GM12874 (cell line): ENCODE measurements around the gene RASL11A.

Experiments used
- TF ChIP-seq, protein P1 (sequence below): IDR thresholded peaks from 2 replicates; pipeline ENCODE4 v1.5.1; 2011; ENCODE audit warnings: low read depth, mild to moderate bottlenecking, control low read depth, low read length, moderate library complexity; ENCODE audit not compliant: insufficient read depth

RASL11A gene

DNA sequence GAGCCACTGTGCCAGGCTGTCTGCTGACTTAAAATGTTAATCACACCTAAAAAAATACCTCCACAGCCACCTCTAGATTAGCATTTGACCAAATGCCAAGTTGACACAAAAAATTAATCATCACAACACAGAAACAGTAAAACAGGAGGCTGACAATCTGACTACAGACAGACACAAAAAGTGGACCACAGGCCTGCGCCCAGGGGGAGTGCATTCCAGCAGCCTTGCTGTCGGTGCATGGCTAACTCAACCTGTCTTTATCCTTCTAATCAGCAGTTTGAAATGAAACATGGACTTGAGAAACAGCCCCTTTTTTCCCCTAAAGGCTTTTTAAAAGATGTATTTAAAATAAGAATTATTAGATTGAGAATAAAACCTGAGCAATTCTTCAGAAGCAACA lies 34.0 kb downstream of the RASL11A start:
- TF ChIP-seq, protein P1, sequence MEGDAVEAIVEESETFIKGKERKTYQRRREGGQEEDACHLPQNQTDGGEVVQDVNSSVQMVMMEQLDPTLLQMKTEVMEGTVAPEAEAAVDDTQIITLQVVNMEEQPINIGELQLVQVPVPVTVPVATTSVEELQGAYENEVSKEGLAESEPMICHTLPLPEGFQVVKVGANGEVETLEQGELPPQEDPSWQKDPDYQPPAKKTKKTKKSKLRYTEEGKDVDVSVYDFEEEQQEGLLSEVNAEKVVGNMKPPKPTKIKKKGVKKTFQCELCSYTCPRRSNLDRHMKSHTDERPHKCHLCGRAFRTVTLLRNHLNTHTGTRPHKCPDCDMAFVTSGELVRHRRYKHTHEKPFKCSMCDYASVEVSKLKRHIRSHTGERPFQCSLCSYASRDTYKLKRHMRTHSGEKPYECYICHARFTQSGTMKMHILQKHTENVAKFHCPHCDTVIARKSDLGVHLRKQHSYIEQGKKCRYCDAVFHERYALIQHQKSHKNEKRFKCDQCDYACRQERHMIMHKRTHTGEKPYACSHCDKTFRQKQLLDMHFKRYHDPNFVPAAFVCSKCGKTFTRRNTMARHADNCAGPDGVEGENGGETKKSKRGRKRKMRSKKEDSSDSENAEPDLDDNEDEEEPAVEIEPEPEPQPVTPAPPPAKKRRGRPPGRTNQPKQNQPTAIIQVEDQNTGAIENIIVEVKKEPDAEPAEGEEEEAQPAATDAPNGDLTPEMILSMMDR = no peak

DNA sequence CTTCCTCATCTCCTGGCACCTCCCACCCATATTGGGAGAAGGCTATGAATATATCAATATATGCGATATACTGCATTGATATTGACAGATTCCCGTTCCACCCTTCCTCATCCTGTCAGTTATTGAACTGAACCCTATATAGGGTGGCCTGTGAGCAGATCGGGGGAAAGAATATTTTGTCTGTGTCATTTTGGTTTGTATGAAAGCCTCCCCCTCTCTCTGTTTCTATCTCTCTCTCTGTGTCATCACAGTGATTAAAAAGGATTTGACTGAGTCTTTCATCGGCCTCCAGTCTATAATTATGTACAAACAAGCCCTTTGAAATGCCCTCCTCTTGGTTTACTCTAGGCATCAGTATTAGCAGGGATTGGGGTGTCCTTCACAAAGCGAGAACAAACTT lies 35.7 kb downstream of the RASL11A start:
- TF ChIP-seq, protein P1 = no peak

- TF ChIP-seq, protein P1 = no peak
Observed at GRCh38 chr13:27308941-27309340, 38.3 kb downstream of the RASL11A start.

DNA sequence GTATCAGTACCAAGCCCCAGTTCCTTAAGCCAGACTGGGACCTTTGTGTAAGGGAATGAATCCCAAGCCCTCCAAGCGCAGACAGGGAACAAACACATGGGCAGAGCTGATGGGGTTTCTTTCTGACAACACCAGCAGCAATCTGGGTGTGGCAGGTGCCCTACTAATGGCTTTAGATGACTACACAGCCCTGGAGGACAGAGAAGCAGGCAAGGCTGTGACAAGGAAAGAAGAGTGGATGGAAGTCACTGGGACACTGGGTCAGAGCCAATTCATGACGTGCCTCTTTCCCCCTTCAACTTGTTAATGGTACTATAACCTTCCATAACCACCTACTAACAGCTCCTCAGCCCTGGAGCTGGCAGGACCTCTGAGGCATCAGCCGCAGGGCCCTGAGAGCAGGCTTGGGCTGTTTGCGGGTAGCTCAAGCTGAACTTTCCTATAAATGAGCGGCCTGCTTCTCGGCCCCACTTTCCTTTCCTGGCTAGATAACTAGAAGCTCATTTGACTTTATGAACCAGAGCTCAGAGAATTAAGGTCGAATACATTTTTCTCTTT lies 38.9 kb downstream of the RASL11A start:
- TF ChIP-seq, protein P1 = no peak

DNA sequence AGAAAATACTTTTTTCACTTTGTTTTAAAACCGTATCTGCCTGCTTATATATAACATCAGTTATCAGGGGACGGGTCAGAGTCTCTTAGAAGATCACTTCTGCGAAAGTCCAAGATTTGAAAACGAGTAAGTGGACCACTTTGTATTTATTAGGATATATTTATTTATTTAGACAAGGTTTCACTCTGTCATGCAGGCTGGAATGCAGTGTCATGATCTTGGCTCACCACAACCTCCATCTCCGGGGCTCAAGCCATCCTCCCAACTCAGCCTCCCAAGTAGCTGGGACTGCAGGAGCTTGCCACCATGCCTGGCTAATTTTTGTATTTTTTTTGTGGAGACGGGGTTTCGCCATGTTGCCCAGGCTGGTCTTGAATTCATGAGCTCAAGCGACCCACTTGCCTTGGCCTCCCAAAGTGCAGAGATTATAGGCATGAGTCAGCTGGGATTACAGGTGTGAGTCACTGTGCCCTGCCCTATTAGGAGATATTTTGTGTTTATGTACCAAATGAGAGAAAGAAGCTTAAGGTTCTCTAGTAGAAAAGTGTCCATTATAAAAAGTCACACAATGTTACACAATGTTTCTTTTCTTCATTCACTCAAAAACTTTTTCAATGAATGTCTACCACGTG lies 39.5 kb downstream of the RASL11A start:
- TF ChIP-seq, protein P1 = no peak

DNA sequence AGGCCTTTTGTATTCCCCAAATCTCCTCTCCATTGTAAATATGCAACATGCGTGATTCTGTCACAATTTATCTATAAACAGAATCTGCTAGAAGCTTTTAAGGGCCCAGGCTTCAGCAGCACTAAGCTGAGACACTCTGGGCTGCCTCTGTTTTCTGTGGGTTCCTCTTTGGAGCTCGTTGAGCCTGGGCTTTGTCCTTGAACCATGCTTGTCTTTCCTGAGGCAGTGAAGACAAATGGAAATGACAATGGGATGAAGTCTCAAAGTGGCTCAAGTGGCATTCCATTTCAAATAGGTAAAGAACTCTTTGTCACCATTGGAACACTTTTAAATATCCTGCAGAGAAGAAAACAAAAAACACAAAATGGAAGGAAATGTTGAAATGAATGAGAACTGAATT lies 40.3 kb downstream of the RASL11A start:
- TF ChIP-seq, protein P1 = no peak

DNA sequence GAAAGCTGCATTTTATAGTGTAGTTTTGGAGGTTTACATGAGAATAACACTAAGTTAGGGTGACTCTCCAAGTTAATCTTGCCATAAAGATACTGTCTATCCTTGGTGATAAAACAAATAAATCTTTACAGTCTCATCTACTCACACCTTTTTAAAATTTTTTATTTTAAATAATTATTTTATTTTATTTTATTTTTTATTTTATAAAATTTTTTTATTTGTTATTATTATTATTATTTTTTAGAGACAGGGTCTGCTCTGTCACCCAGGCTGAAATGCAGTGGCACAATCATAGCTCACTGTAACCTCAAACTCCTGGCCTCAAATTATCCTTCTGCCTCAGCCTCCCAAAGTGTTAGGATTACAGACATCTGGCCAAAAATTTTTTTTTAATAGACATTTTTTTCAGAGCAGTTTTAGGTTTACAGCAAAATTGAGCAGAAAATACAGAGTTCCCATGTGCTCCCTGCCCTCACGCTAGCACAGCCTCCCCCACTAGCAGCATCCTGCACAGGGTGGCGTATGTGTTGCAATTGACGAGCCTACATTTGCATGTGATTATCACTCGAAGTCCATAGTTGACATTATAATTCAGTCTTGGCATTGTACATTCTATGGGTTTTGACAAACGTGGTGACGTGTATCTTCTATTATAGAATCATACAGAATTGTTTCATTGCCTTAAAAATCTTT lies 41.0 kb downstream of the RASL11A start:
- TF ChIP-seq, protein P1 = no peak
